CD14-positive monocyte (primary cell): ENCODE results near the gene TLCD3B. TPM values are rescaled to one million over a fixed set of nuclear protein-coding genes. Genes with fewer than 3 reads are reported as not detected.

Experiments used
- DNase-seq, 3 donors: peaks; one replicate each; pipeline ENCODE4 v3.0.0-alpha.2; 2011 to 2022
- H2AFZ ChIP-seq: 2 replicates; pipeline ENCODE4 v1.6.0; 2012; ENCODE audit warnings: mild to moderate bottlenecking, low read depth, low read length, inconsistent platforms; ENCODE audit not compliant: insufficient read depth, poor library complexity, severe bottlenecking
- H3K27ac ChIP-seq, 2 donors: 1 replicate in 1 of 2; 2 replicates in 1 of 2; pipeline ENCODE4 v1.5.1; 2012 to 2013; ENCODE audit warnings: low read length in 2 of 2, control low read depth in 1 of 2, inconsistent platforms in 1 of 2, low read depth in 1 of 2, mild to moderate bottlenecking in 1 of 2
- H3K27me3 ChIP-seq, 2 donors: one replicate each; pipeline versions ENCODE4 v1.6.0 to v1.6.1; 2011 to 2013; ENCODE audit warnings: low read length in 2 of 2; ENCODE audit not compliant: control insufficient read depth in 2 of 2, insufficient read depth in 2 of 2
- H3K36me3 ChIP-seq, 2 donors: replicated peaks in 1 of 2; 1 replicate in 1 of 2; 2 replicates in 1 of 2; pipeline versions ENCODE4 v1.5.1 to v1.6.1; 2012 to 2013; ENCODE audit warnings: low read length in 2 of 2, control low read depth in 1 of 2, inconsistent platforms in 1 of 2, mild to moderate bottlenecking in 1 of 2; ENCODE audit not compliant: insufficient read depth in 2 of 2, control insufficient read depth in 1 of 2
- H3K4me1 ChIP-seq, 2 donors: 1 replicate in 1 of 2; 2 replicates in 1 of 2; pipeline versions ENCODE4 v1.5.1 to v1.6.1; 2012 to 2013; ENCODE audit warnings: low read length in 2 of 2, control low read depth in 1 of 2, inconsistent platforms in 1 of 2, mild to moderate bottlenecking in 1 of 2, moderate library complexity in 1 of 2; ENCODE audit not compliant: insufficient read depth in 2 of 2, control insufficient read depth in 1 of 2
- H3K4me2 ChIP-seq: replicated peaks from 2 replicates; pipeline ENCODE3; 2012; ENCODE audit warnings: low read length, moderate library complexity, mild to moderate bottlenecking; ENCODE audit not compliant: poor library complexity, severe bottlenecking; ENCODE audit errors: extremely low read depth
- H3K4me3 ChIP-seq, 3 experiments: fragments of 200-600 bp in 1 of 3; sonication (generic) in 1 of 3; replicated peaks in 1 of 3; 1 replicate in 2 of 3; 2 replicates in 1 of 3; pipeline ENCODE4 v1.5.1; 2011 to 2013; ENCODE audit warnings: low read length in 3 of 3, mild to moderate bottlenecking in 3 of 3, control low read depth in 2 of 3, low read depth in 2 of 3, inconsistent platforms in 1 of 3, moderate library complexity in 1 of 3
- H3K79me2 ChIP-seq: 2 replicates; pipeline ENCODE4 v1.6.0; 2012; ENCODE audit warnings: mild to moderate bottlenecking, control low read depth, inconsistent platforms, low read length, moderate library complexity; ENCODE audit not compliant: insufficient read depth
- H3K9ac ChIP-seq: 2 replicates; pipeline ENCODE4 v1.6.0; 2017; ENCODE audit warnings: low read length, mild to moderate bottlenecking; ENCODE audit not compliant: insufficient read depth, poor library complexity, severe bottlenecking
- H3K9me3 ChIP-seq, 2 donors: replicated peaks in 1 of 2; 1 replicate in 1 of 2; 2 replicates in 1 of 2; pipeline versions ENCODE4 v1.5.1 to v1.6.1; 2012 to 2013; ENCODE audit warnings: low read length in 2 of 2, control low read depth in 1 of 2; ENCODE audit not compliant: control insufficient read depth in 1 of 2, insufficient read depth in 1 of 2
- H4K20me1 ChIP-seq: 2 replicates; pipeline ENCODE4 v1.6.0; 2012; ENCODE audit warnings: mild to moderate bottlenecking, low read length, control low read depth, moderate library complexity; ENCODE audit not compliant: insufficient read depth
- H3K27ac Mint-ChIP-seq, 7 donors: one replicate each; pipeline ENCODE4 v1.8.0; 2020; ENCODE audit warnings: mild to moderate bottlenecking in 7 of 7, mixed read lengths in 7 of 7, moderate library complexity in 6 of 7, inconsistent platforms in 2 of 7
- H3K27me3 Mint-ChIP-seq, 3 donors: one replicate each; pipeline ENCODE4 v1.8.0; 2021 to 2022; ENCODE audit warnings: low read depth in 3 of 3, mild to moderate bottlenecking in 3 of 3, mixed read lengths in 3 of 3, moderate library complexity in 3 of 3, inconsistent platforms in 1 of 3
- H3K36me3 Mint-ChIP-seq, 2 donors: one replicate each; pipeline ENCODE4 v1.8.0; 2020; ENCODE audit warnings: mixed read lengths in 2 of 2, inconsistent platforms in 1 of 2, mild to moderate bottlenecking in 1 of 2
- H3K4me1 Mint-ChIP-seq: one replicate; pipeline ENCODE4 v1.8.0; 2020; ENCODE audit warnings: mild to moderate bottlenecking, mixed read lengths
- H3K4me3 Mint-ChIP-seq, 2 donors: one replicate each; pipeline ENCODE4 v1.8.0; 2020; ENCODE audit warnings: mild to moderate bottlenecking in 2 of 2, mixed read lengths in 2 of 2, moderate library complexity in 1 of 2
- H3K9me3 Mint-ChIP-seq, 7 donors: one replicate each; pipeline ENCODE4 v1.8.0; 2020 to 2022; ENCODE audit warnings: mixed read lengths in 7 of 7, mild to moderate bottlenecking in 6 of 7, moderate library complexity in 6 of 7, inconsistent platforms in 2 of 7
- CTCF ChIP-seq: fragments of 200-600 bp; IDR thresholded peaks from one replicate; pipeline ENCODE4 v1.8.0; 2022; ENCODE audit warnings: antibody characterized with exemption, mild to moderate bottlenecking
- WGBS: methylation state at CpG from one replicate; pipeline ENCODE4 v1.1.5; 2013; ENCODE audit warnings: missing lambda C conversion rate; ENCODE audit not compliant: insufficient coverage; 5-methylcytosine and 5-hydroxymethylcytosine counted together
- intact Hi-C, 2 donors: fragments of 100-400 bp; cut with micrococcal nuclease; formaldehyde crosslinking; loops; one replicate each; pipeline versions ENCODE4 v1.15.0 to v1.15.1; 2023
- polyA plus RNA-seq, 3 donors: library from polyadenylated mRNA; depleted of rRNA in 1 of 3; unstranded in 2 of 3; stranded (reverse) in 1 of 3; fragments of 300-500 nt in 2 of 3; fragments of >200 nt in 1 of 3; fragmentation: Illumina TruSeq in 2 of 3; gene quantifications; 1 replicate in 2 of 3; 2 replicates in 1 of 3; pipeline ENCODE4 v1.2.3, GENCODE V29; 2012 to 2021

Gene TLCD3B
- polyA plus RNA-seq, 3 donors: not detected

- no peak for DNase-seq
- no peak overlapping the region for H3K4me3 ChIP-seq
- H3K36me3 ChIP-seq: no peaks in the 10 kb centered on the region
- no peaks in the 10 kb centered on the region for H4K20me1 ChIP-seq
- TF ChIP-seq CTCF: no peak
- H3K4me1 ChIP-seq: peaks cover 0 to 4% of the 10 kb centered on the region in 2 donors
- no peak overlapping the region for H2AFZ ChIP-seq
- Mint-ChIP-seq H3K4me1 (peaks cover 1% of the 10 kb centered on the region), H3K4me3 (peak overlapping the region in 1 of 2 donors; percentile 39), H3K27ac (no peak overlapping the region), H3K27me3 (peaks cover 52 to 68% (median 64%) of the 10 kb centered on the region in 3 donors), H3K9me3 (peaks cover 0 to 8% (median 5%) of the 10 kb centered on the region in 7 donors), H3K36me3 (no peaks in the 10 kb centered on the region)
- H3K9me3 ChIP-seq: peaks cover 0 to 6% of the 10 kb centered on the region in 2 donors
- H3K27ac ChIP-seq: no peak overlapping the region
- intact Hi-C loops: loop anchor here in 1 of 2 donors (10.0 kb wide), 2 partner anchors 83 to 333 kb away; no protein-coding TSS in a partner anchor
- 53% methylated on average over 9 of the region's 13 CpGs for WGBS
- peaks cover 30 to 59% of the 10 kb centered on the region in 2 donors for H3K27me3 ChIP-seq
- no peaks in the 10 kb centered on the region for H3K79me2 ChIP-seq
- H3K9ac ChIP-seq: no peak overlapping the region
- H3K4me2 ChIP-seq: no peak overlapping the region
Measured at GRCh38 chr16:30027588-30028437, 3.3 kb downstream of the TLCD3B start.

GRCh38 chr16:30026449-30026848, 4.6 kb downstream of the TLCD3B start:
- Histone ChIP-seq H4K20me1 (no peaks in the 10 kb centered on the region), H2AFZ (no peak overlapping the region), H3K9ac (no peak overlapping the region), H3K36me3 (no peaks in the 10 kb centered on the region), H3K27me3 (peaks cover 21 to 46% of the 10 kb centered on the region in 2 donors), H3K27ac (no peak overlapping the region), H3K4me1 (peaks cover 5 to 8% of the 10 kb centered on the region in 2 donors), H3K9me3 (no peaks in the 10 kb centered on the region), H3K4me2 (no peak overlapping the region), H3K79me2 (no peaks in the 10 kb centered on the region), H3K4me3 (no peak overlapping the region)
- H3K27me3 Mint-ChIP-seq: peaks cover 42 to 54% (median 50%) of the 10 kb centered on the region in 3 donors
- H3K27ac Mint-ChIP-seq: peak overlapping the region in 1 of 7 donors; percentile 10
- TF ChIP-seq CTCF: no peak
- peaks cover 0 to 6% (median 3%) of the 10 kb centered on the region in 7 donors for H3K9me3 Mint-ChIP-seq
- no peaks in the 10 kb centered on the region for H3K36me3 Mint-ChIP-seq
- H3K4me3 Mint-ChIP-seq: no peak overlapping the region
- 93% methylated on average over 18 of the region's 18 CpGs for WGBS
- intact Hi-C loops: loop anchor here in 1 of 2 donors (10.0 kb wide), 2 partner anchors 82 to 332 kb away; no protein-coding TSS in a partner anchor
- peaks cover 6% of the 10 kb centered on the region for H3K4me1 Mint-ChIP-seq
- no peak for DNase-seq
